GM12892 (cell line): ENCODE measurements around the gene IQGAP2.

Experiments
- POLR2A ChIP-seq: IDR thresholded peaks from 2 replicates; pipeline ENCODE4 v1.6.1; 2011; ENCODE audit warnings: low read depth, low read length, control low read depth
- POLR2AphosphoS5 ChIP-seq: IDR thresholded peaks from 2 replicates; pipeline ENCODE4 v1.6.1; 2011; ENCODE audit warnings: low read depth, low read length, control low read depth
- TAF1 ChIP-seq: IDR thresholded peaks from 2 replicates; pipeline ENCODE4 v1.6.1; 2011; ENCODE audit warnings: low read depth, mild to moderate bottlenecking, control low read depth, low read length, borderline replicate concordance

GRCh38 chr5:76499507-76500161, 96.5 kb downstream of the IQGAP2 start:
- TF ChIP-seq POLR2A: no peak
- no peak for TF ChIP-seq POLR2AphosphoS5
- TF ChIP-seq TAF1: no peak
